Right renal cortex interstitium (tissue), 3 donors: Measurements from ENCODE around the gene ANKRD33. TPM values are rescaled to one million over a fixed set of nuclear protein-coding genes. Genes with fewer than 3 reads are reported as not detected.

ENCODE experiments used
- DNase-seq, 3 donors: peaks; one replicate each; pipeline ENCODE4 v3.0.0-alpha.2; 2013; ENCODE audit warnings: low read depth in 3 of 3, low spot score in 2 of 3
- polyA plus RNA-seq, 3 donors: library from polyadenylated mRNA; unstranded; fragments of 120-200 nt; gene quantifications; one replicate each; pipeline ENCODE4 v1.2.1, GENCODE V29; 2013; ENCODE audit not compliant: insufficient read length in 3 of 3

The ANKRD33 gene
- polyA plus RNA-seq, 3 donors = 0.10 to 0.12 (median 0.10) TPM

GRCh38 chr12:51914034-51914923, 26.4 kb downstream of the ANKRD33 start:
- DNase-seq = no peak

- no peak for DNase-seq
Observed at GRCh38 chr12:51915003-51915625, 27.2 kb downstream of the ANKRD33 start.

- no peak for DNase-seq
Observed at GRCh38 chr12:51915951-51916350, 28.0 kb downstream of the ANKRD33 start.

- DNase-seq = no peak
Observed at GRCh38 chr12:51917041-51917590, 29.2 kb downstream of the ANKRD33 start.

GRCh38 chr12:51917746-51918453, 30.0 kb downstream of the ANKRD33 start:
- DNase-seq = no peak

- DNase-seq = no peak
Observed at GRCh38 chr12:51920046-51920445, 32.1 kb downstream of the ANKRD33 start.

- DNase-seq = no peak
Observed at GRCh38 chr12:51921017-51921725, 33.3 kb downstream of the ANKRD33 start.

GRCh38 chr12:51922146-51922545, 34.2 kb downstream of the ANKRD33 start:
- no peak for DNase-seq

GRCh38 chr12:51922762-51923505, 35.0 kb downstream of the ANKRD33 start:
- DNase-seq = no peak

- DNase-seq = no peak
Observed at GRCh38 chr12:51923506-51924365, 35.8 kb downstream of the ANKRD33 start.

- DNase-seq = no peak
Observed at GRCh38 chr12:51924551-51925319, 36.8 kb downstream of the ANKRD33 start.

- DNase-seq = no peak
Observed at GRCh38 chr12:51925346-51926063, 37.6 kb downstream of the ANKRD33 start.

GRCh38 chr12:51926064-51926632, 38.2 kb downstream of the ANKRD33 start:
- no peak for DNase-seq

GRCh38 chr12:51926718-51927117, 38.8 kb downstream of the ANKRD33 start:
- no peak for DNase-seq

- DNase-seq = no peak
Observed at GRCh38 chr12:51932218-51933076, 44.5 kb downstream of the ANKRD33 start.

GRCh38 chr12:51934080-51934479, 46.2 kb downstream of the ANKRD33 start:
- DNase-seq = no peak
